Measurements from ENCODE around the gene IFTAP. TPM values are rescaled to one million over a fixed set of nuclear protein-coding genes. Genes with fewer than 3 reads are reported as not detected.

The IFTAP gene
- total and polyA plus RNA-seq, 2 of the 13 experiments (the other 11 are each of a cell fraction or from before 2014, with no cell fraction given): 11.3 to 29.4 TPM

DNA sequence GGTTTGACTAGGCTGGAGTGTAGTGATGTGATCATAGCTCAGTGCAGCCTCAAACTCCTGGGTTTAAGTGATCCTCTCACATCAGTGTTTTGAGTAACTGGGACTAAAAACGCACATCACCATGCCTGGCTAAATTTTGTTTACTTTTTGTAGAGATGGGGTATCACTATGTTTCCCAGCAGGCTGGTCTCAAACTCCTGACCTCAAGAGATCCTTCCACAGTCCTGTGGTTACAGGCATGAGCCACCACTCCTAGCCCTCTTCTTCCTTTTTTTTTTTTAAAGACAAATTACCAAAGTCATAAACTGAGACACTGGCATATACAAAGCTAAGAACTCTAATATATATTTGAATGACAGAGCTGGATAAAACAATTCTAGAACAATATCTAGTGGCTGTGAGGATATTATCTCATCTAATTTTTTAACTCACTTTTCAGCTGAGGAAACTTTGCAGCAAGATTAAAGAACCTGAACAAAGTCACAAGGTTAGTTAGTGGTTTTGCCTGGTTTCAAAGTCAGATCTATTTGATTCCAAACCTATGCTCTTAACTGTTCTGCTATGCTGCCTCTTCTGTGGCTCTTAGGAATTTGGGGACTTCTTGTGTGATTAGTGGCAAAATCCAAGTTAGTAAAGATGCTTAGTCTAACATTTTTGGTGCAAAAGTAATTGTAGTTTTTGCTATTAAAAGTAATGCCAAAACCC, 99.0 kb downstream of the IFTAP start (continued):
- TF ChIP-seq, protein P1, sequence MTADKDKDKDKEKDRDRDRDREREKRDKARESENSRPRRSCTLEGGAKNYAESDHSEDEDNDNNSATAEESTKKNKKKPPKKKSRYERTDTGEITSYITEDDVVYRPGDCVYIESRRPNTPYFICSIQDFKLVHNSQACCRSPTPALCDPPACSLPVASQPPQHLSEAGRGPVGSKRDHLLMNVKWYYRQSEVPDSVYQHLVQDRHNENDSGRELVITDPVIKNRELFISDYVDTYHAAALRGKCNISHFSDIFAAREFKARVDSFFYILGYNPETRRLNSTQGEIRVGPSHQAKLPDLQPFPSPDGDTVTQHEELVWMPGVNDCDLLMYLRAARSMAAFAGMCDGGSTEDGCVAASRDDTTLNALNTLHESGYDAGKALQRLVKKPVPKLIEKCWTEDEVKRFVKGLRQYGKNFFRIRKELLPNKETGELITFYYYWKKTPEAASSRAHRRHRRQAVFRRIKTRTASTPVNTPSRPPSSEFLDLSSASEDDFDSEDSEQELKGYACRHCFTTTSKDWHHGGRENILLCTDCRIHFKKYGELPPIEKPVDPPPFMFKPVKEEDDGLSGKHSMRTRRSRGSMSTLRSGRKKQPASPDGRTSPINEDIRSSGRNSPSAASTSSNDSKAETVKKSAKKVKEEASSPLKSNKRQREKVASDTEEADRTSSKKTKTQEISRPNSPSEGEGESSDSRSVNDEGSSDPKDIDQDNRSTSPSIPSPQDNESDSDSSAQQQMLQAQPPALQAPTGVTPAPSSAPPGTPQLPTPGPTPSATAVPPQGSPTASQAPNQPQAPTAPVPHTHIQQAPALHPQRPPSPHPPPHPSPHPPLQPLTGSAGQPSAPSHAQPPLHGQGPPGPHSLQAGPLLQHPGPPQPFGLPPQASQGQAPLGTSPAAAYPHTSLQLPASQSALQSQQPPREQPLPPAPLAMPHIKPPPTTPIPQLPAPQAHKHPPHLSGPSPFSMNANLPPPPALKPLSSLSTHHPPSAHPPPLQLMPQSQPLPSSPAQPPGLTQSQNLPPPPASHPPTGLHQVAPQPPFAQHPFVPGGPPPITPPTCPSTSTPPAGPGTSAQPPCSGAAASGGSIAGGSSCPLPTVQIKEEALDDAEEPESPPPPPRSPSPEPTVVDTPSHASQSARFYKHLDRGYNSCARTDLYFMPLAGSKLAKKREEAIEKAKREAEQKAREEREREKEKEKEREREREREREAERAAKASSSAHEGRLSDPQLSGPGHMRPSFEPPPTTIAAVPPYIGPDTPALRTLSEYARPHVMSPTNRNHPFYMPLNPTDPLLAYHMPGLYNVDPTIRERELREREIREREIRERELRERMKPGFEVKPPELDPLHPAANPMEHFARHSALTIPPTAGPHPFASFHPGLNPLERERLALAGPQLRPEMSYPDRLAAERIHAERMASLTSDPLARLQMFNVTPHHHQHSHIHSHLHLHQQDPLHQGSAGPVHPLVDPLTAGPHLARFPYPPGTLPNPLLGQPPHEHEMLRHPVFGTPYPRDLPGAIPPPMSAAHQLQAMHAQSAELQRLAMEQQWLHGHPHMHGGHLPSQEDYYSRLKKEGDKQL (CRISPR knock-in tag; IDR thresholded peaks at IDR 0.05; ENCODE audit: low read depth): no peak
- TF ChIP-seq, protein P2, sequence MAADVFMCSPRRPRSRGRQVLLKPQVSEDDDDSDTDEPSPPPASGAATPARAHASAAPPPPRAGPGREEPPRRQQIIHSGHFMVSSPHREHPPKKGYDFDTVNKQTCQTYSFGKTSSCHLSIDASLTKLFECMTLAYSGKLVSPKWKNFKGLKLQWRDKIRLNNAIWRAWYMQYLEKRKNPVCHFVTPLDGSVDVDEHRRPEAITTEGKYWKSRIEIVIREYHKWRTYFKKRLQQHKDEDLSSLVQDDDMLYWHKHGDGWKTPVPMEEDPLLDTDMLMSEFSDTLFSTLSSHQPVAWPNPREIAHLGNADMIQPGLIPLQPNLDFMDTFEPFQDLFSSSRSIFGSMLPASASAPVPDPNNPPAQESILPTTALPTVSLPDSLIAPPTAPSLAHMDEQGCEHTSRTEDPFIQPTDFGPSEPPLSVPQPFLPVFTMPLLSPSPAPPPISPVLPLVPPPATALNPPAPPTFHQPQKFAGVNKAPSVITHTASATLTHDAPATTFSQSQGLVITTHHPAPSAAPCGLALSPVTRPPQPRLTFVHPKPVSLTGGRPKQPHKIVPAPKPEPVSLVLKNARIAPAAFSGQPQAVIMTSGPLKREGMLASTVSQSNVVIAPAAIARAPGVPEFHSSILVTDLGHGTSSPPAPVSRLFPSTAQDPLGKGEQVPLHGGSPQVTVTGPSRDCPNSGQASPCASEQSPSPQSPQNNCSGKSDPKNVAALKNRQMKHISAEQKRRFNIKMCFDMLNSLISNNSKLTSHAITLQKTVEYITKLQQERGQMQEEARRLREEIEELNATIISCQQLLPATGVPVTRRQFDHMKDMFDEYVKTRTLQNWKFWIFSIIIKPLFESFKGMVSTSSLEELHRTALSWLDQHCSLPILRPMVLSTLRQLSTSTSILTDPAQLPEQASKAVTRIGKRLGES (CRISPR knock-in tag; IDR thresholded peaks at IDR 0.05; ENCODE audit: borderline replicate concordance): no peak
- TF ChIP-seq ZBTB38 (CRISPR knock-in tag; IDR thresholded peaks at IDR 0.05): no peak
- no peak for TF ChIP-seq JUNB (CRISPR knock-in tag; IDR thresholded peaks at IDR 0.05; ENCODE audit: borderline replicate concordance)
- TF ChIP-seq, protein P3, sequence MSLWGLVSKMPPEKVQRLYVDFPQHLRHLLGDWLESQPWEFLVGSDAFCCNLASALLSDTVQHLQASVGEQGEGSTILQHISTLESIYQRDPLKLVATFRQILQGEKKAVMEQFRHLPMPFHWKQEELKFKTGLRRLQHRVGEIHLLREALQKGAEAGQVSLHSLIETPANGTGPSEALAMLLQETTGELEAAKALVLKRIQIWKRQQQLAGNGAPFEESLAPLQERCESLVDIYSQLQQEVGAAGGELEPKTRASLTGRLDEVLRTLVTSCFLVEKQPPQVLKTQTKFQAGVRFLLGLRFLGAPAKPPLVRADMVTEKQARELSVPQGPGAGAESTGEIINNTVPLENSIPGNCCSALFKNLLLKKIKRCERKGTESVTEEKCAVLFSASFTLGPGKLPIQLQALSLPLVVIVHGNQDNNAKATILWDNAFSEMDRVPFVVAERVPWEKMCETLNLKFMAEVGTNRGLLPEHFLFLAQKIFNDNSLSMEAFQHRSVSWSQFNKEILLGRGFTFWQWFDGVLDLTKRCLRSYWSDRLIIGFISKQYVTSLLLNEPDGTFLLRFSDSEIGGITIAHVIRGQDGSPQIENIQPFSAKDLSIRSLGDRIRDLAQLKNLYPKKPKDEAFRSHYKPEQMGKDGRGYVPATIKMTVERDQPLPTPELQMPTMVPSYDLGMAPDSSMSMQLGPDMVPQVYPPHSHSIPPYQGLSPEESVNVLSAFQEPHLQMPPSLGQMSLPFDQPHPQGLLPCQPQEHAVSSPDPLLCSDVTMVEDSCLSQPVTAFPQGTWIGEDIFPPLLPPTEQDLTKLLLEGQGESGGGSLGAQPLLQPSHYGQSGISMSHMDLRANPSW (CRISPR knock-in tag; IDR thresholded peaks at IDR 0.05; ENCODE audit: borderline replicate concordance): no peak
- no peak for TF ChIP-seq SRSF4 (IDR thresholded peaks at IDR 0.05; ENCODE audit: low read depth, low read length, poor library complexity, severe bottlenecking)
- no peak for TF ChIP-seq ELF1 (CRISPR knock-in tag; IDR thresholded peaks at IDR 0.05)

All from HepG2 (cell line).